Suprapubic skin (tissue), 4 donors: ENCODE results near the gene TSPAN14. TPM values are rescaled to one million over a fixed set of nuclear protein-coding genes. Genes with fewer than 3 reads are reported as not detected.

Experiments
- DNase-seq, 2 donors: peaks; one replicate each; pipeline ENCODE4 v3.0.0-alpha.2; 2019; ENCODE audit warnings: low spot score in 2 of 2
- H3K27ac ChIP-seq: fragments of 200-600 bp; sonication (generic); one replicate; pipeline ENCODE4 v1.5.1; 2019
- H3K27me3 ChIP-seq: fragments of 200-600 bp; sonication (generic); one replicate; pipeline ENCODE4 v1.5.1; 2019
- H3K36me3 ChIP-seq: fragments of 200-600 bp; sonication (generic); one replicate; pipeline ENCODE4 v1.5.1; 2019
- H3K4me1 ChIP-seq: fragments of 200-600 bp; sonication (generic); one replicate; pipeline ENCODE4 v1.5.1; 2019
- H3K4me3 ChIP-seq: fragments of 200-600 bp; sonication (generic); one replicate; pipeline ENCODE4 v1.5.1; 2019; ENCODE audit warnings: mild to moderate bottlenecking
- H3K9me3 ChIP-seq: fragments of 200-600 bp; sonication (generic); one replicate; pipeline ENCODE4 v1.5.1; 2019
- EP300 ChIP-seq: sonication (generic); formaldehyde crosslinking; IDR thresholded peaks from one replicate; pipeline ENCODE4 v1.6.1; 2017; ENCODE audit warnings: antibody characterized with exemption
- POLR2A ChIP-seq, 2 donors: fragments of 450-650 bp; IDR thresholded peaks; one replicate each; pipeline ENCODE4 v1.6.1; 2017; ENCODE audit warnings: antibody characterized with exemption in 2 of 2, mild to moderate bottlenecking in 2 of 2, moderate library complexity in 2 of 2
- POLR2AphosphoS5 ChIP-seq, 3 donors: sonication (generic); formaldehyde crosslinking; IDR thresholded peaks; one replicate each; pipeline ENCODE4 v1.6.1; 2017; ENCODE audit warnings: antibody characterized with exemption in 3 of 3
- WGBS: methylation state at CpG from one replicate; pipeline ENCODE4 v1.1.5; 2018; 5-methylcytosine and 5-hydroxymethylcytosine counted together
- total RNA-seq, 4 donors: library from RNA; depleted of rRNA; stranded (reverse); fragments of >200 nt; gene quantifications; one replicate each; pipeline ENCODE4 v1.1.0, GENCODE V29; 2016
- TF ChIP-seq, protein P1 (sequence below), 2 donors: fragments of 200-600 bp in 1 of 2; fragments of 450-650 bp in 1 of 2; sonication (generic) in 1 of 2; IDR thresholded peaks; one replicate each; pipeline ENCODE4 v1.5.1; 2016 to 2019; ENCODE audit warnings: antibody characterized with exemption in 2 of 2, mild to moderate bottlenecking in 1 of 2, moderate library complexity in 1 of 2

The TSPAN14 gene
- total RNA-seq, 4 donors from 2014 or later, result 99.7 to 145 (median 122) TPM

DNA sequence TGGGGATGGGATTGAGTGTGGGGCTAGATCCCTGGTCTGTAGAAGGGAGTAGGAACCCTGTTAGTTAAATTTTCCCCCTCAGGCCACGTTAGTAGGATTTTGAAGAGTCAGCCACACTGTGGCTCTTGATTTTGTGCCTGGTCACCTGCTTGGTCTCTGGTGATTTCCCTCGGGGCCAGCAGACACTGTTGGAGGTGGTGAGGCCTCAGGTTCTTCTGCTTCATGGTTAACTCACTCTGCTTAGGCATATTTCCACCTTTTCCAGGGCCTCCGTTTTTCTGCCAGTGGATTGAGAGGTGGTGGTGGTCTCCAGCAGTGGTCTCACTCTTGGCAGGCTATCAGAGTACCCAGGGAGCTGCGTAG is 4.1 kb downstream of the TSPAN14 start:
- H3K27ac ChIP-seq, result peak overlapping the region; percentile 88
- H3K9me3 ChIP-seq, result no peaks in the 10 kb centered on the region
- WGBS, result 64% methylated on average over 3 of the region's 4 CpGs
- H3K4me3 ChIP-seq, result peak overlapping the region; percentile 92
- peaks cover 86% of the 10 kb centered on the region for H3K4me1 ChIP-seq
- TF ChIP-seq POLR2A (IDR thresholded peaks at IDR 0.05), result no peak
- TF ChIP-seq, protein P1, sequence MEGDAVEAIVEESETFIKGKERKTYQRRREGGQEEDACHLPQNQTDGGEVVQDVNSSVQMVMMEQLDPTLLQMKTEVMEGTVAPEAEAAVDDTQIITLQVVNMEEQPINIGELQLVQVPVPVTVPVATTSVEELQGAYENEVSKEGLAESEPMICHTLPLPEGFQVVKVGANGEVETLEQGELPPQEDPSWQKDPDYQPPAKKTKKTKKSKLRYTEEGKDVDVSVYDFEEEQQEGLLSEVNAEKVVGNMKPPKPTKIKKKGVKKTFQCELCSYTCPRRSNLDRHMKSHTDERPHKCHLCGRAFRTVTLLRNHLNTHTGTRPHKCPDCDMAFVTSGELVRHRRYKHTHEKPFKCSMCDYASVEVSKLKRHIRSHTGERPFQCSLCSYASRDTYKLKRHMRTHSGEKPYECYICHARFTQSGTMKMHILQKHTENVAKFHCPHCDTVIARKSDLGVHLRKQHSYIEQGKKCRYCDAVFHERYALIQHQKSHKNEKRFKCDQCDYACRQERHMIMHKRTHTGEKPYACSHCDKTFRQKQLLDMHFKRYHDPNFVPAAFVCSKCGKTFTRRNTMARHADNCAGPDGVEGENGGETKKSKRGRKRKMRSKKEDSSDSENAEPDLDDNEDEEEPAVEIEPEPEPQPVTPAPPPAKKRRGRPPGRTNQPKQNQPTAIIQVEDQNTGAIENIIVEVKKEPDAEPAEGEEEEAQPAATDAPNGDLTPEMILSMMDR (IDR thresholded peaks at IDR 0.05), result no peak
- TF ChIP-seq POLR2AphosphoS5 (IDR thresholded peaks at IDR 0.05), result no peak
- no peak for TF ChIP-seq EP300
- DNase-seq, result no peak
- H3K27me3 ChIP-seq, result no peaks in the 10 kb centered on the region
- no peaks in the 10 kb centered on the region for H3K36me3 ChIP-seq

DNA sequence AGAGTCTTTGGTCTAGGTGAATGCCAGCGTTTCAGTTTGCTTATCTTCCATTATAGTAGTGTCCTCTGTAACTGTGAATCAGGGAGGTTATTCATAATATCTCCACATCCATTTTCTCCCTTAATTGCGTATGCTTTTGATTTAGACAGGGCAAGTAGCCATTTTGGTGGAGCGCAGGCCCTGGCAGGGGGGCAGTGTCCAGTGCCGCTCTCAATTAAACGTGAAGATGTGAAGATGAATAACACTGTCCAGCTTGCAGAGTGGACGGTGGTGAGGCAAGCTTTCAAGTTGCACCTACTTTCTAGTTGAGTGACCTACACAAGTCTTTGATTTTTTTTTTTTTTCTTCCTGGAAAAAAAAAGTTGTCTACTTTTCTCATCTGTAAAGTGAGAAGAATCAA is 4.5 kb downstream of the TSPAN14 start:
- peaks cover 86% of the 10 kb centered on the region for H3K4me1 ChIP-seq

DNA sequence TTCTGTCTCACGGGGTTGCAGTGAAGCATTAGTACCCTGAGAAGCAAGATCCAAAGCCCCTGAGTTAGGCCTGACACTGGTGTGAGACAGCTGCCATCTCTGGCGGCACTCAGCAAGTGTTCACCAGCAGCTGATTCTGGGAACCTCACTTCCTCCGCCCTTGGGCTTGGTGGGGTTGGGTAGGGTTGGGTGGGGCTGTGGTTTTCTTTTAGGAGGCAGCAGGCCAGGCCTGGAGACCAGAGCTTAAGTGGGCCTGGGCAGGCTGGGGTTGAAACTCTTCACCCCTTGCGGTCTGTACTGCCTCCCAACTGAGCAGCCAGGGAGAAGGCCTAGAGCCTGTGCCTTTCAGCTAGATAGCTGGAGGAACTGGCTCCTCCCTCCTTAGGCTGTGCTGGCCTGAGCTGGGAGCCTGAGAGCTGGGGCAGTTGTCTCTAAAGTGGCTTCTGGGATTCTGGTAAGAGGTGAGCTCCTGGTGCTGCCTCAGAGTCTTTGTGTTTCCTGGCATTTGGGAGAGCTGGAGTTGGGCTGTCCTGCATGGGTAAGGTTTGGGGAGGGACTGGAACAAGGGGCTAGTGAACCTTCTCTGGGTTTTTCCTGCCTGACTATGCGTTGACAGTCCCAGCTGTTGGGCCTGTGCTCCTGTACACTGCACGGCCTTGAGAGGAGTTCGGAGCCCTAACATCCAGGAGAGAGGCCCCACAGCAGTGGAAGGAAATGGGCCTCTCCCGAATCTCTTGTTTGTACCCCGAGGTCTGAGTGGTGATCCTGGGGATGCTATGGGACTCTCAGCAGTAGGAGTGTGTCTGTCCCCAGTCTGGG is 5.1 kb downstream of the TSPAN14 start:
- WGBS, result 48% methylated on average over 7 of the region's 9 CpGs
- Histone ChIP-seq H3K27ac (peak overlapping the region; percentile 88), H3K27me3 (no peaks in the 10 kb centered on the region), H3K4me1 (peaks cover 91% of the 10 kb centered on the region), H3K9me3 (no peaks in the 10 kb centered on the region), H3K4me3 (peak overlapping the region; percentile 92), H3K36me3 (no peaks in the 10 kb centered on the region)
- DNase-seq, result peak; percentile 90 to 92
- no peak for TF ChIP-seq POLR2AphosphoS5 (IDR thresholded peaks at IDR 0.05)
- TF ChIP-seq, protein P1 (IDR thresholded peaks at IDR 0.05), result peak in 1 of 2 donors; percentile 10

More for the DNA sequence above, 4.5 kb downstream of the TSPAN14 start:
- TF ChIP-seq, protein P1 (IDR thresholded peaks at IDR 0.05), result no peak
- TF ChIP-seq POLR2AphosphoS5 (IDR thresholded peaks at IDR 0.05) (no peak), EP300 (no peak), POLR2A (IDR thresholded peaks at IDR 0.05) (no peak)
- Histone ChIP-seq H3K36me3 (no peaks in the 10 kb centered on the region), H3K27me3 (no peaks in the 10 kb centered on the region), H3K27ac (peak overlapping the region; percentile 88), H3K4me3 (peak overlapping the region; percentile 92), H3K9me3 (no peaks in the 10 kb centered on the region)
- no peak for DNase-seq
- WGBS, result 46% methylated on average over 6 of the region's 6 CpGs

DNA sequence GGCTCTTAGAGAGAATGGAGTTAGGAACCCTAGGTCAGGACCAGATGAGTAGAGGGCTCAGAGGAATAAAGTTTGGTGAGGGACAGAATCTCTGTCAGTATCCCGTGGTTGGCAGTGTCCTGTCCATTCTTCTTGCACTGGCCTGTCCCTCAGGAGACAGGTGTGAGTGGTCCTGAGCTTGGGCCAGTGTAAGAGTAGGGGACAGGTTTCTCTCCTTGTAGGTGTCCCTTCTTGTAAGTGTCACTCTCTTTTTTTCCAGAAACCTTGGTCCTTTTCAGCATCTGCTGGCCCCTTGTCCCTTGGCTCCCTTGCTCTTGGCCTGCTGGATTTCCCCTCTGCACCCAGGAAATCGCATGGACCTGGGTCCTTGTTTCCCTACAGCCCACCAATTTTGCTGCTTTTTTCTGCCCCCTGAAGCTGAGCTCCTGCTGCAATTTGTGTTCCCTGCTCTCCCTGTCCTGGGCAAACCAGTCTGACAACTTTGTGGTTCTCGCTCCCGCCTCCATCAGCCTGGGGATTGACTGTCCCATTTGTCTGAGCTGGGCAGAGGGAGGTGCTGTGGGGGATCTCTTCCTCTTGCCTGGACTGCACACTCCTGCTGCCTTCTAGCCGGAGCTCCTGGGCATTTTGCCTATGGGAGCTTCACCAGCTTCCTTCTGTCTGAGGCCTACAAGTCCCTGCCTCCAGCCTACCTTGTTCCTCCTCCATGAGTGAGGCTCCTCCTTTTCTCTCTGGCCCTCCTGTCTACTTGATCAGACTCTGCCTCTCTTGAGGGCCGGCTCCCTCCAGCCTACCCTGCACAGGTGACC is 6.5 kb downstream of the TSPAN14 start:
- 24% methylated on average over 6 of the region's 6 CpGs for WGBS
- no peaks in the 10 kb centered on the region for H3K27me3 ChIP-seq
- no peaks in the 10 kb centered on the region for H3K36me3 ChIP-seq
- DNase-seq, result peak in 1 of 2 donors; percentile 83
- TF ChIP-seq, protein P1 (IDR thresholded peaks at IDR 0.05), result no peak
- TF ChIP-seq POLR2AphosphoS5 (IDR thresholded peaks at IDR 0.05), result peak in 1 of 3 donors; percentile 54
- peaks cover 100% of the 10 kb centered on the region for H3K4me1 ChIP-seq
- H3K27ac ChIP-seq, result peak overlapping the region; percentile 88
- H3K4me3 ChIP-seq, result peak overlapping the region; percentile 92
- no peaks in the 10 kb centered on the region for H3K9me3 ChIP-seq
